Islet precursor cell (in vitro differentiated cells): ENCODE data around the gene CDRT15L2.
"Not testable (repeated sequence)": the region's sequence is repeated elsewhere in the genome, so short reads cannot be mapped to it uniquely, and the experiment has no call there.

ENCODE experiments used
- DNase-seq: peaks from one replicate; pipeline ENCODE4 v3.0.0-alpha.2; 2018

Gene CDRT15L2

GRCh38 chr17:20579424-20579823, at the start of gene CDRT15L2:
TSS of gene CDRT15L2 (plus strand) at chr17:20579724. CDS start at chr17:20579744, 20 bp downstream.
- peak; percentile 42 for DNase-seq

GRCh38 chr17:20530104-20530503, 49.4 kb upstream of the CDRT15L2 start:
- DNase-seq = peak; percentile 55

- DNase-seq = peak; percentile 68
These were observed 46.9 kb upstream of the CDRT15L2 start for GRCh38 chr17:20532544-20533090.

DNA sequence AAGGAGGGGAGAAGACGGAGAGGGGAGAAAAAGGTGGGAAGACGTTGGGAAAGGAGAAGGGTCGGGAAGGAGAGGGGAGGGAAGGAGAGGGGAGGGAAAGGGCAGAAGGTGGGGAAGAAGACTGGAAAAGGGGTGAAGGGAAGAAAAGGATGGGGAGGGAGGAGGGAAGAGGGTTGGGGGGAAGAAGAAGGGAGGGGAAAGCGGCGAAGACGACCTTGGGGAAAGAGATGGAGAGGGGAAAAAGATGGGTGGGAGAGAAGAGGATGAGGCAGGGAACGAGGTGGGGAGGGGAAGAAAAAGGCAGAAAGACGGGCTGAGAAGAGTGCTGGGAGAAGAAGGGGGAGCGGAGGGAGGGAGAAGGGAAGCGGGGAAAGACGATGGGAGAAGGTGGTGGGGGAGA, 46.3 kb upstream of the CDRT15L2 start:
- DNase-seq = peak; percentile 54

DNA sequence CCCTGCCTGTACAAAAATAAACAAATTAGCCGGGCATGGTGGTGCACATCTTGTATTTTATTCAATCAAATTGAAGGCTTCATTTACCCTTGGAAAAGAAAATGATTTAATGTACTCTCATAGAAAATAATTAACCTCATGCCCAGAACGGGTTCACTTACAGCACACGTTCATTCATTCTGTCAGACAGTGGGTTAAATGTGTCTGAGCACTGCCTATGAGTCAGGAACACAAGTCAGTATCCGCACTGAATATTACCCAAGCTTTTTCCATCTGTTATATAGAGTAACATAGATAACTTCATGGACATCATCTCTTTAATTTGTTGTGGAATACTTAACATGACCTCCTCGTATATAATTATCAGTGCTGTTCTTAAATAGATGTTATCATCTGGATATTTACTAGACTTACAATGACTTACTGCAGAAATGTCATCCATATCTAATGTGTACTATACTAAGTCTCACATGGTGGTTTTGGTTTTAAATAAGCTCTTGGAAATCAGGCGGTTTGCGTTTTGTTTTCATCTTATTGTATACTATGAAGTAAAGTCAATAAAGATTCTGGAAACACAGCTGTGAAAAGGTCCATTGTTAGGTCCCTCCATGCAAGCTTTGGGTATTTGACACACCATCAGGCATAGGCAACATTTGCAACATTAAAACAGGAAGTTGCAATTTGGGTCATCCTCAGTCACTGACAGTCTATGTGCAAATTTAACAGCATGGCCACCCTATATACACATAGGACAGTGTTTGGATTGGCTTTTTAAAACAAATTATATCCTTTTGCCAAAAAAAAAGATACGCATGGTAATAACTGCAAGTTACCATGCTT, 44.6 kb upstream of the CDRT15L2 start:
- not testable (repeated sequence) for DNase-seq

DNA sequence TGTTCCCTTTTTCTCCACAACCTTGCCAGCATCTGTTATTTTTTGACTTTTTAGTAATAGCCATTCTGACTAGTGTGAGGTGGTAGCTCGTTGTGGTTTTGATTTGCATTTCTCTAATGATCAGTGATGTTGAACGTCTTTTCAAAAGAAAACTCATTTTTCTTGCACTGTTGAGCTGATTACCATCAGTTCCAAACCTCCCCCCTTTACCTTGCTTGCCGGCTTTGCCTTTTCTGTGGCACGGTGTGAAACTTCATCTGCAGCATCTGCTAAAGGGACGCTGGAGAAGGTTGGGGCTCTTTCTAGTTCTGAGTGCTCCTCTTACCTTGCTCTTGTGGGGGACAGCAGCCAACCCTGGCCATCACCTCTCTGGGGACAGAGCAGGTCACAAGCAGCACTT, 39.1 kb upstream of the CDRT15L2 start:
- not testable (repeated sequence) for DNase-seq

GRCh38 chr17:20540865-20541264, 38.7 kb upstream of the CDRT15L2 start:
- peak; percentile 35 for DNase-seq

- DNase-seq = peak; percentile 42
These were observed 37.5 kb upstream of the CDRT15L2 start for GRCh38 chr17:20541853-20542546.

- peak; percentile 18 for DNase-seq
These were observed 31.6 kb upstream of the CDRT15L2 start for GRCh38 chr17:20547923-20548322.

DNA sequence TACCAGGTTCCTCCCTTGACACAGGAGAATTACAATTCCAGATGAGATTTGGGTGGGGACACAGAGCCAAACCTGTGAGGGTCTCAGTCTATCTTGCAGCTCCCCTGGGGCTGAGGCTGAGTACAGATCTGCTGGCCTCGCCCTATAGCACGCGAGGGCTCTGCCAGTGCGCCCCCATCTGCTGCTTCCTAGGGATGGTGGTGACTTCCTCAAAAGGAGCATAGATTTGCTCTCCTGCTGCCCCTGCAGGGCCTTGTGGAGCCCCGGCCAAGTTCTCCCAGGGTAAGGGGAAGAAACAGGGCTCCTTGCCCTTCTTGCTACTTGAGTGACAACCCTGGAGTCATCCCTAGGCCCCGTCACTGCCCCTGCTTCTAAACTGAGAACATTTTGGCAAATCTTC, 26.6 kb upstream of the CDRT15L2 start:
- DNase-seq = peak; percentile 32

DNA sequence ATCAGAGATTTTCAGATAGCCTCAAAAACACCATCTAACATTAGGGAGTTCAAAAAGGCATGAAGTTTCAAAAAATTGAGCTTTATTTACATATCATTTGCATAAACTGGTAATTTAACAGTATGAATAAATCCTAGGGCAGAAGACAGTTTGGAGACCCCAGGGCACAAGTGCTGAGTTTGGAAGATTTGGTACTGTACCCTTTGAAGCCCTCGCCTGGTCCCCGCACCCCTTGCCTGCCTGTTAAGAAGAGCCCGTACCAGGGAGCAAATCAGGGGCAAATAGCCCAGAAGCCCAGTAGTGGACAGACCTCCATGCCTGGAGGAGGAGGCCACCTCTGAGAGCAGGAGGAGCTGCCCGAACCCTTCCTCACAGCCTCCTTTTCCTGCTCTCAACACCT, 24.8 kb upstream of the CDRT15L2 start:
- peak; percentile 22 for DNase-seq

GRCh38 chr17:20555135-20556010, 24.2 kb upstream of the CDRT15L2 start:
- DNase-seq = peak; percentile 47

DNA sequence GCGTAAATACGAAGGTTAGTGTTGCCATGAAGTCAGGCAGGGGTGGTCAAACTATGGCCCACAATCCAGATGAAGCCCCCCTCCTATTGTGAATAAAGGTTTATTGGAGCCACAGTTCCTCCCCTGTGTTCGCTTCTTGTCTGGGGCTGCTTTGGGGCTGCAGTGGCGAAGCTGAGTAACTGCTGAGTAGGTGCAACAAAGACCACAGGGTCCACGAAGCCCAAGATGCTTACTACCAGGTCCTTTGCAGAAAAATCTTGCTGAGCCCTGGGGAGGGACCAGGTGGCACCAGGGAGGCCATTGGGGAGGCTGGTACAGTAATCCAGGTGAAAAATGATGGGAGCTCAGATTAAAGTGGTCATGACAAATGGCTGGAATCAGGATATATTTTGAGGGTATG, 21.4 kb upstream of the CDRT15L2 start:
- peak; percentile 8 for DNase-seq

- DNase-seq = peak; percentile 22
These were observed 20.5 kb upstream of the CDRT15L2 start for GRCh38 chr17:20559018-20559417.

DNA sequence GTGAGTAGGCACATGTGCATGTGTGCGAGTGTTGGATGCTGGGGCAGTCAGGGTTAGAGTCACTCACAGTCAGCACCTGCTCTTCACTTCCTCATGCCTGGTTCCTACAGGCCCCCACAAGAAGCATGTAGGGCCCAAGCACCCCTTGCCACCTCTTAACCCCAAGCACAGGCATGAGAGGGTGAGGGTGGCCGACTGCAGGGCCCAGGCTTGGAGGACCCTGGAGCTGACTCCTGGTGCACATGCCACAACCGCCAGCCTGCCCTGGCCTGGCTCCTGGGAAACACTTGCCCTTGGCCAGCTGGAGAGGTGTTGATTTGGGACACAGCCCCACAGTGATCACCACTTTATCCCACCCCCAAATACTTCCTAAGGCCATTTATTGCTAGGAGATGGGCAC, 16.9 kb upstream of the CDRT15L2 start:
- no peak for DNase-seq

GRCh38 chr17:20565245-20565644, 14.3 kb upstream of the CDRT15L2 start:
- DNase-seq = not testable (repeated sequence)

DNA sequence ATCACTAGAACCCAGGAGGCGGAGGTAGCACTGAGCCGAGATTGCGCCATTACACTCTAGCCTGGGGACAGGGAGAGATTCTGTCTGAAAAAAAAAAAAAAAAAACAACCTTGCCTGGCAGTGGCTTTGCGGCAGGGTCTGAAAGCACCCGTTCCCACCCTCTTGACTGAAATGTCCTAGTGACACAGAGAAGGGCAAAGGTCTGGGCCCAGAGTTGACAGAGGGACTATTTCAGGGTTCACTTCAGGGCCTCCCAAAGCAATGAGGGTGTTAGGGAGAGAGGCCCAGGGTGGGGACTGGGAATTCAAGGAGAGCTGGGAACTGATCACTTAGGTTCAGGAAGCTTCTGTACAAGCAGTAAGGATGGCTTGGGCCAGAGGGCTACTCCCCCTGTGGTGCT, 13.8 kb upstream of the CDRT15L2 start:
- no peak for DNase-seq

GRCh38 chr17:20566736-20567135, 12.8 kb upstream of the CDRT15L2 start:
- peak; percentile 26 for DNase-seq

DNA sequence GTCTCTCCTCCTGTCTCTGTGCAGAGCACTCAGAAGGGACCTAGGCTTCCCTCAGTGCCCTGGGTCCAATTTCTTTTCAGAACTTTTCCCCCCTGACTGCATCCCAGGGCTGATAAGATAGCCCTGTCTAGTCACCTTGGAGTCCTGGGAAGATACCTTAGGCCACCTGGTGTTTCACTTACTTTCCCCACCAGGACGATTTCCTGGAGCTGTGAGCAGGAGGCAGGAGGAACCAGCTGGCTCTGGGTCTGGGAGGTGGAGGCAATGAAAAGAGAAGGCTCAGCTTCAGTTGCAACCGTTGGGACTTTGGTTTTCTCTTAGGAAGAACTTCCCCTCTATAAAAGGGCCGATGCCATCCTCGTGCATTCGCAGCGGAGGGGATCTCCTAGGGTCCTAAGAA, 12.1 kb upstream of the CDRT15L2 start:
- DNase-seq = peak; percentile 50

DNA sequence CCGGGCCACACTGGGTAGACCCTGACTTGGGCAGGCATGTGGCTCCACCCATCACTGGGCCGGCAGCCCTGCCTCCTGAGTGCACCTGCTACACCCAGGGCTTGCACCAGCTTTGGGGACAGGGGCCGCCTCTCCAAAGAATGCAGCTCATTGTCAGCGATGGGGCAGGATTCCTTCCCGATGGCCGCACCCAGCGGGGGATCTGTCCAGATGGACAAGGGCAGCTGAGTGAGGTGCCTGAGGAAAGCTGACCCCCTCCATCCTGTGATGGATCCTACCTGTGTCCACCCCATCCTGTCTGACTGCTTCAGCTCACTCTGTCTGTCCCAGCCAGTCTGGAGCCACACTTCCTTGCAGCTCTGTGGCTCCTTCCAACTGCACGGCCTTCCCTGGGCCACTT, 10.9 kb upstream of the CDRT15L2 start:
- peak; percentile 27 for DNase-seq

- DNase-seq = peak; percentile 15
These were observed 7.9 kb upstream of the CDRT15L2 start for GRCh38 chr17:20571653-20572052.

DNA sequence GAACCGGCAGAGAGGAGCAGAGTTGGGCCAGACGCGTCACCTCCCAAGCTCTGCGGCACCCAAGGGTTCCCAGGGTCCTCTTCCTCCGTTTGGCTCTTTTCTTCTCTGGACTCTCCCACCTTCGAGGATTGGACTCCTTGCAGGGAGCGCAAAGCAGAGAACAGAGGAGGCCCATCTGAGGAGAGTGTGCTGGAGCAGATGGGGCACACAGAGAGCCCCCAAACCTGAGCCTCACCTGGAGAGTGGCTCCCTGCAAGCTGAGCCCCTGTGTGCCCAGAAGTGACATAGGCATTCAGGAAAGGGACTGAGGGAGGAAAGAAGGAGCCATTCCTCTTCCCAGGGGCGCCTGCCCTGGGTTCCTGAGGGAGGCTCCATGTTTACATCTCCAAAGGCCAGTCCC, 6.3 kb upstream of the CDRT15L2 start:
- DNase-seq = peak; percentile 21

- not testable (repeated sequence) for DNase-seq
These were observed 4.5 kb upstream of the CDRT15L2 start for GRCh38 chr17:20575071-20575470.
